Suprapubic skin (tissue), 4 donors: ENCODE data around the gene ASIC2. TPM values are rescaled to one million over a fixed set of nuclear protein-coding genes. Genes with fewer than 3 reads are reported as not detected.
"Not testable (repeated sequence)": the region's sequence is repeated elsewhere in the genome, so short reads cannot be mapped to it uniquely, and the experiment has no call there.

Source experiments
- DNase-seq, 2 donors: peaks; one replicate each; pipeline ENCODE4 v3.0.0-alpha.2; 2019; ENCODE audit warnings: low spot score in 2 of 2
- H3K27ac ChIP-seq: fragments of 200-600 bp; sonication (generic); one replicate; pipeline ENCODE4 v1.5.1; 2019
- H3K27me3 ChIP-seq: fragments of 200-600 bp; sonication (generic); one replicate; pipeline ENCODE4 v1.5.1; 2019
- H3K36me3 ChIP-seq: fragments of 200-600 bp; sonication (generic); one replicate; pipeline ENCODE4 v1.5.1; 2019
- H3K4me1 ChIP-seq: fragments of 200-600 bp; sonication (generic); one replicate; pipeline ENCODE4 v1.5.1; 2019
- H3K4me3 ChIP-seq: fragments of 200-600 bp; sonication (generic); one replicate; pipeline ENCODE4 v1.5.1; 2019; ENCODE audit warnings: mild to moderate bottlenecking
- H3K9me3 ChIP-seq: fragments of 200-600 bp; sonication (generic); one replicate; pipeline ENCODE4 v1.5.1; 2019
- EP300 ChIP-seq: sonication (generic); formaldehyde crosslinking; IDR thresholded peaks from one replicate; pipeline ENCODE4 v1.6.1; 2017; ENCODE audit warnings: antibody characterized with exemption
- POLR2A ChIP-seq, 2 donors: fragments of 450-650 bp; IDR thresholded peaks; one replicate each; pipeline ENCODE4 v1.6.1; 2017; ENCODE audit warnings: antibody characterized with exemption in 2 of 2, mild to moderate bottlenecking in 2 of 2, moderate library complexity in 2 of 2
- POLR2AphosphoS5 ChIP-seq, 3 donors: sonication (generic); formaldehyde crosslinking; IDR thresholded peaks; one replicate each; pipeline ENCODE4 v1.6.1; 2017; ENCODE audit warnings: antibody characterized with exemption in 3 of 3
- WGBS: methylation state at CpG from one replicate; pipeline ENCODE4 v1.1.5; 2018; 5-methylcytosine and 5-hydroxymethylcytosine counted together
- total RNA-seq, 4 donors: library from RNA; depleted of rRNA; stranded (reverse); fragments of >200 nt; gene quantifications; one replicate each; pipeline ENCODE4 v1.1.0, GENCODE V29; 2016
- TF ChIP-seq, protein P1 (sequence below), 2 donors: fragments of 200-600 bp in 1 of 2; fragments of 450-650 bp in 1 of 2; sonication (generic) in 1 of 2; IDR thresholded peaks; one replicate each; pipeline ENCODE4 v1.5.1; 2016 to 2019; ENCODE audit warnings: antibody characterized with exemption in 2 of 2, mild to moderate bottlenecking in 1 of 2, moderate library complexity in 1 of 2

ASIC2 gene
- total RNA-seq, 4 donors from 2014 or later, result not detected

DNA sequence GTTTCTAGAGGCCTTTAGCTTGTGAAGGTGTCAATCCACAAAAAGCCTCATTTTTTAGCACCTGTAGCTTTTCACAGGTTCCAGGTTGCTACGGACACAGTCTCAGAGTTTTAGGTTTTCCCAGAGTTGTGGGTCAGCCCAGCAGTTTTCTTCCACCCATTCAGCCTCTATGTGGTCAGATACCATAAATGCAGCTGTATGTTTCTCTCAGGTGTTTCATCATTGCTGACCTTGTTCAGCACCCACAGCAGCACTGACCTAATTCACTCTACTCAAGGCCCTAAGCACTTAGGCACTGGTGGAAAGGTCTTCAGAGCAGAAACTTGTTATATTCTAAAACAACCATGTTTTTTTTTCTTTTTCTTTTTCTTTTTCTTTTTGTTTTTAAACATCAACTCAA lies 316.5 kb downstream of the ASIC2 start:
- TF ChIP-seq POLR2A (IDR thresholded peaks at IDR 0.05) (no peak), EP300 (no peak), POLR2AphosphoS5 (IDR thresholded peaks at IDR 0.05) (no peak)
- TF ChIP-seq, protein P1, sequence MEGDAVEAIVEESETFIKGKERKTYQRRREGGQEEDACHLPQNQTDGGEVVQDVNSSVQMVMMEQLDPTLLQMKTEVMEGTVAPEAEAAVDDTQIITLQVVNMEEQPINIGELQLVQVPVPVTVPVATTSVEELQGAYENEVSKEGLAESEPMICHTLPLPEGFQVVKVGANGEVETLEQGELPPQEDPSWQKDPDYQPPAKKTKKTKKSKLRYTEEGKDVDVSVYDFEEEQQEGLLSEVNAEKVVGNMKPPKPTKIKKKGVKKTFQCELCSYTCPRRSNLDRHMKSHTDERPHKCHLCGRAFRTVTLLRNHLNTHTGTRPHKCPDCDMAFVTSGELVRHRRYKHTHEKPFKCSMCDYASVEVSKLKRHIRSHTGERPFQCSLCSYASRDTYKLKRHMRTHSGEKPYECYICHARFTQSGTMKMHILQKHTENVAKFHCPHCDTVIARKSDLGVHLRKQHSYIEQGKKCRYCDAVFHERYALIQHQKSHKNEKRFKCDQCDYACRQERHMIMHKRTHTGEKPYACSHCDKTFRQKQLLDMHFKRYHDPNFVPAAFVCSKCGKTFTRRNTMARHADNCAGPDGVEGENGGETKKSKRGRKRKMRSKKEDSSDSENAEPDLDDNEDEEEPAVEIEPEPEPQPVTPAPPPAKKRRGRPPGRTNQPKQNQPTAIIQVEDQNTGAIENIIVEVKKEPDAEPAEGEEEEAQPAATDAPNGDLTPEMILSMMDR (IDR thresholded peaks at IDR 0.05), result no peak
- 85% methylated on average over 1 of the region's 1 CpG for WGBS
- no peaks in the 10 kb centered on the region for H3K9me3 ChIP-seq
- no peak overlapping the region for H3K4me3 ChIP-seq
- no peaks in the 10 kb centered on the region for H3K36me3 ChIP-seq
- H3K4me1 ChIP-seq, result no peaks in the 10 kb centered on the region
- H3K27ac ChIP-seq, result no peak overlapping the region
- no peak for DNase-seq
- H3K27me3 ChIP-seq, result no peaks in the 10 kb centered on the region

DNA sequence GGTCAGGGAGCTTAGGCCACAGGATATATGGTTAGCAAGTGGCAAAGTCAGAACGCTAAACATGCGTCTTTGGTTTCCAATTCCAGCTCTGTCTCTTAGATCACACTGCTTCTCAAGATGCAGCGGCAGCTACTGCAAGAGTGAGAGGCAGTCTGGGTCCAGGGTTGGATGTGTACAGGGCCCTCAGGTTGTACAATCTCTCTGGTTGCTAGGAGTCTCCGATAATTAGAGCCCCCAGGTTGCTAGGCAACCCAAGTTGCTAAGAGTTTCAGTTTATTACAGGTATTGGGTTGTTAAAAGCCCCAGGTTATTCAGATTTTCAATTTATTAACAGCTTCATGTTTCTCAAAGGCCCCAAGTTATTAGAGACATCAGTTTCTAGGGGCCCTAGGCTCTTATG lies 317.0 kb downstream of the ASIC2 start:
- Histone ChIP-seq H3K36me3 (no peaks in the 10 kb centered on the region), H3K27ac (no peak overlapping the region), H3K4me1 (no peaks in the 10 kb centered on the region), H3K4me3 (no peak overlapping the region), H3K9me3 (no peaks in the 10 kb centered on the region), H3K27me3 (no peaks in the 10 kb centered on the region)
- TF ChIP-seq, protein P1 (IDR thresholded peaks at IDR 0.05), result no peak
- TF ChIP-seq POLR2A (IDR thresholded peaks at IDR 0.05), result no peak
- no peak for TF ChIP-seq EP300
- TF ChIP-seq POLR2AphosphoS5 (IDR thresholded peaks at IDR 0.05), result no peak
- DNase-seq, result no peak
- 60% methylated on average over 4 of the region's 4 CpGs for WGBS

DNA sequence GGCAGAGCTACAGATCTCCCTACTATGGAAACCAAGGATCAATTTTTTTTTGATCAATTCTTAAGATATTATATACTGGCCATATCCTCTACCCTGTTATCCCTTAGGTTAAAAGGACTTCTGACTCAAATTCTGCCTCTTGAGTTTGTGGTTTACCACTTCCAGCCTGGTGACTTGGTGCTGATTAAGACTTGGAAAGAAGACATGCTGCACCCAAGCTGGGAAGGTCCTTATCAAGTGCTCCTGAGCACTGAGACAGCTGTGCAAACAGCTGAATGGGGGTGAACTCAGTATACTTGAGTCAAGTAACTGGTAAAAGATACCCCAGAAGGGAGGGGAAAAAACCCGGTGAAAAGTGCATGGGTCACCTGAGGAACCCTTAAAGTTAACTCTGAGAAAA lies 321.9 kb downstream of the ASIC2 start:
- Histone ChIP-seq H3K4me1 (no peaks in the 10 kb centered on the region), H3K9me3 (no peaks in the 10 kb centered on the region), H3K27me3 (no peaks in the 10 kb centered on the region), H3K27ac (no peak overlapping the region), H3K36me3 (no peaks in the 10 kb centered on the region), H3K4me3 (no peak overlapping the region)
- WGBS, result 88% methylated on average over 1 of the region's 1 CpG
- no peak for DNase-seq
- TF ChIP-seq, protein P1 (IDR thresholded peaks at IDR 0.05), result no peak
- TF ChIP-seq POLR2AphosphoS5 (IDR thresholded peaks at IDR 0.05) (no peak), POLR2A (IDR thresholded peaks at IDR 0.05) (no peak), EP300 (no peak)

DNA sequence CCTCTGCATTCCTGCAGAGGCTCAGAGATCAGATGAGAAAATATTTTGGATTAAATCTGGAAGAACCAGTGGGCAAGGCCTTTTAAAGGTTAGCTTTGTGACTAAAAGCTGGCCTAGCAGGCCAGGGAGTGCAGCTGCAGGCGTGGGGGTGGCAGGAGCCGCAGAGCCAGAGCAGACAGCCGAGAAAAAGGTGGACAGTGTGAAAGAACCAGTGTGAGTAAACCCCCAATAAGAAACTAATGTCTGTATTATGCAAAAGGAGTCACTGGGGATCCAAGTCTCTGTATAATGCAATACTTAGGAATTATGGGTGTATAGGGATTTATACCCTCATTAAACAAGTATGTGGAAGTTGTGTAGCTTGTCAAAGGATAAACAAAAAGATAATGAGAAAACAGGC lies 322.8 kb downstream of the ASIC2 start:
- no peak for DNase-seq
- WGBS, result 62% methylated on average over 3 of the region's 3 CpGs
- no peaks in the 10 kb centered on the region for H3K9me3 ChIP-seq
- H3K4me1 ChIP-seq, result no peaks in the 10 kb centered on the region
- no peak overlapping the region for H3K4me3 ChIP-seq
- no peaks in the 10 kb centered on the region for H3K36me3 ChIP-seq
- no peaks in the 10 kb centered on the region for H3K27me3 ChIP-seq
- no peak overlapping the region for H3K27ac ChIP-seq
- TF ChIP-seq, protein P1 (IDR thresholded peaks at IDR 0.05), result no peak
- TF ChIP-seq EP300 (no peak), POLR2A (IDR thresholded peaks at IDR 0.05) (no peak), POLR2AphosphoS5 (IDR thresholded peaks at IDR 0.05) (no peak)

DNA sequence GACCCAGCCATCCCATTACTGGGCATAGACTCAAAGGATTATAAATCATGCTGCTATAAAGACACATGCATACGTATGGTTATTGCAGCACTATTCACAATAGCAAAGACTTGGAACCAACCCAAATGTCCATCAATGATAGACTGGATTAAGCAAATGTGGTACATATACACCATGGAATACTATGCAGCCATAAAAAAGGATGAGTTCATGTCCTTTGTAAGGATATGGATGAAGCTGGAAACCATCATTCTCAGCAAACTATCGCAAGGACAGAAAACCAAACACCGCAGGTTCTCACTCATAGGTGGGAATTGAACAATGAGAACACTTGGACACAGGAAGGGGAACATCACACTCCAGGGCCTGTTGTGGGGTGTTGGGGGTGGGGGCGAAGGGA lies 323.9 kb downstream of the ASIC2 start:
- not testable (repeated sequence) for H3K9me3 ChIP-seq, H3K36me3 ChIP-seq, H3K4me3 ChIP-seq, H3K27ac ChIP-seq, DNase-seq, H3K27me3 ChIP-seq, H3K4me1 ChIP-seq
- WGBS, result 80% methylated on average over 4 of the region's 4 CpGs

DNA sequence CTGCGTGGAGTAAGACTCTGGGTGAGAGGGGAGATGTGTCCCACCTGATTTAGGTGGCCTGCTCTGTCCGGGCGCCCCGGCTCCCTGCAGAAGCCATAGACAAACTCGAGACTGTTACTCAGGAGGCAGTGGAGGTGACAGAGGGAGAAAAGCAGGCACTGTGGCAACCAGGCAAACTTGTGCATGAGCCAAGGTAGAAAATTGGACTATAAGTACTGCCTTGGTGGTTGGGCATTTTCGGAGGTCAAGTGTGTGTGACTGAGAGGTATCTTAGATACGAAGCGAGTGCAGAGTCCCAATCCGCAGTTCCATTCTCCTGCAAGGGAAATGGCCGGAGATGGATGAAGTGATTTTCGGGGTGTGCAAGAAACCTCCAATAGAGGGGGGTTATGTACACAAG lies 328.6 kb downstream of the ASIC2 start:
- Histone ChIP-seq H3K9me3 (no peaks in the 10 kb centered on the region), H3K4me3 (no peak overlapping the region), H3K36me3 (no peaks in the 10 kb centered on the region), H3K27me3 (no peaks in the 10 kb centered on the region), H3K27ac (no peak overlapping the region), H3K4me1 (no peaks in the 10 kb centered on the region)
- TF ChIP-seq POLR2AphosphoS5 (IDR thresholded peaks at IDR 0.05) (no peak), EP300 (no peak), POLR2A (IDR thresholded peaks at IDR 0.05) (no peak)
- TF ChIP-seq, protein P1 (IDR thresholded peaks at IDR 0.05), result no peak
- no peak for DNase-seq
- 87% methylated on average over 11 of the region's 11 CpGs for WGBS
